Mesothelial cell of epicardium (in vitro differentiated cells): Measurements from ENCODE around the gene FMNL2. TPM values are rescaled to one million over a fixed set of nuclear protein-coding genes. Genes with fewer than 3 reads are reported as not detected.

Experiments
- DNase-seq, 2 experiments: peaks; one replicate each; pipeline ENCODE4 v3.0.0; 2021; ENCODE audit warnings: low spot score in 2 of 2; ENCODE audit not compliant: unreplicated experiment in 2 of 2
- H3K27ac Mint-ChIP-seq: 2 replicates; pipeline ENCODE4 v1.8.0; 2021; ENCODE audit warnings: mixed read lengths
- H3K27me3 Mint-ChIP-seq: 2 replicates; pipeline ENCODE4 v1.8.0; 2021; ENCODE audit warnings: low read depth, mixed read lengths
- H3K36me3 Mint-ChIP-seq: 2 replicates; pipeline ENCODE4 v1.8.0; 2021; ENCODE audit warnings: mixed read lengths
- H3K4me1 Mint-ChIP-seq: 2 replicates; pipeline ENCODE4 v1.8.0; 2021; ENCODE audit warnings: mixed read lengths
- H3K4me3 Mint-ChIP-seq: 2 replicates; pipeline ENCODE4 v1.8.0; 2021; ENCODE audit warnings: mild to moderate bottlenecking, moderate library complexity, mixed read lengths
- H3K9me3 Mint-ChIP-seq: 2 replicates; pipeline ENCODE4 v1.8.0; 2021; ENCODE audit warnings: mixed read lengths
- total RNA-seq: library from RNA; stranded (reverse); gene quantifications from 3 replicates; pipeline ENCODE4 v1.2.1, GENCODE V29; 2021
- TF ChIP-seq, protein P1 (sequence below): fragments of 200-600 bp; sonication (generic); IDR thresholded peaks from one replicate; pipeline ENCODE4 v1.5.0; 2021; ENCODE audit warnings: antibody characterized with exemption; ENCODE audit not compliant: unreplicated experiment

FMNL2 gene
- total RNA-seq, 1 donor from 2014 or later, result 52.6 TPM

DNA sequence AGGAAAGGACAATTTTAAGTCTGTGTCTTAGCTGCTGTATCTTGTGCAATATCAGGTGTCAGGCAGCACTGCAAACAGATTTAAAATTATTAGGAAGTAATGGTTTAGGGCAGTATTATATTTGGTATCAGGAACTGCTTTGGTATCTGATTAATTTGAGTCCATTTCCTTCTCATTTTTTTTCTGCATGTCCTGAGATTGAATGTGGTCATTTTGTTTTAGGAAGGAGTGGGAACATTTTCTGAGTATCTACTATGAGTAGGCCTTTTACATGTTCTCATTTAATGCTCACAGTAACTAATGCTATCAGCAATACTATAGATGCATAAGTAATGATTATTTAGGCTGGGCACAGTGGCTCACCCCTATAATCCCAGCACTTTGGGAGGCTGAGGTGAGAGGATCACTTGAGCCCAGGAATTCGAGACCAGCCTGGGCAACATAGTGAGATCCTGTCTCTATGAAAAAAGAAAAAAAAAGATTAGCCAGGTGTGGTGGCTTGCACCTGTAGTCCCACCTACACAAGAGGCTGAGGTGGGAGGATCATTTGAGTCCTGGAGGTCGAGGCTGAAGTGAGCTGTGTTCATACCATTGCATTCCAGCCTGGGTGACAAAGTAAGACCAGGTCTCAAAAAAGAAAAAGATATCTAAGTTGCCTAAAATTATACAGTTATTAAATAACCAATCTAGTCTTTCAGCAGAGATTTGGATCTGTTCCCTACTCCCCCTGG is 4.7 kb downstream of the FMNL2 start:
- H3K36me3 Mint-ChIP-seq, result peaks cover 9% of the 10 kb centered on the region
- no peaks in the 10 kb centered on the region for H3K9me3 Mint-ChIP-seq
- TF ChIP-seq, protein P1, sequence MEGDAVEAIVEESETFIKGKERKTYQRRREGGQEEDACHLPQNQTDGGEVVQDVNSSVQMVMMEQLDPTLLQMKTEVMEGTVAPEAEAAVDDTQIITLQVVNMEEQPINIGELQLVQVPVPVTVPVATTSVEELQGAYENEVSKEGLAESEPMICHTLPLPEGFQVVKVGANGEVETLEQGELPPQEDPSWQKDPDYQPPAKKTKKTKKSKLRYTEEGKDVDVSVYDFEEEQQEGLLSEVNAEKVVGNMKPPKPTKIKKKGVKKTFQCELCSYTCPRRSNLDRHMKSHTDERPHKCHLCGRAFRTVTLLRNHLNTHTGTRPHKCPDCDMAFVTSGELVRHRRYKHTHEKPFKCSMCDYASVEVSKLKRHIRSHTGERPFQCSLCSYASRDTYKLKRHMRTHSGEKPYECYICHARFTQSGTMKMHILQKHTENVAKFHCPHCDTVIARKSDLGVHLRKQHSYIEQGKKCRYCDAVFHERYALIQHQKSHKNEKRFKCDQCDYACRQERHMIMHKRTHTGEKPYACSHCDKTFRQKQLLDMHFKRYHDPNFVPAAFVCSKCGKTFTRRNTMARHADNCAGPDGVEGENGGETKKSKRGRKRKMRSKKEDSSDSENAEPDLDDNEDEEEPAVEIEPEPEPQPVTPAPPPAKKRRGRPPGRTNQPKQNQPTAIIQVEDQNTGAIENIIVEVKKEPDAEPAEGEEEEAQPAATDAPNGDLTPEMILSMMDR, result no peak
- no peaks in the 10 kb centered on the region for H3K27me3 Mint-ChIP-seq
- H3K27ac Mint-ChIP-seq, result no peak overlapping the region
- H3K4me3 Mint-ChIP-seq, result no peak overlapping the region
- H3K4me1 Mint-ChIP-seq, result peaks cover 43% of the 10 kb centered on the region
- no peak for DNase-seq

DNA sequence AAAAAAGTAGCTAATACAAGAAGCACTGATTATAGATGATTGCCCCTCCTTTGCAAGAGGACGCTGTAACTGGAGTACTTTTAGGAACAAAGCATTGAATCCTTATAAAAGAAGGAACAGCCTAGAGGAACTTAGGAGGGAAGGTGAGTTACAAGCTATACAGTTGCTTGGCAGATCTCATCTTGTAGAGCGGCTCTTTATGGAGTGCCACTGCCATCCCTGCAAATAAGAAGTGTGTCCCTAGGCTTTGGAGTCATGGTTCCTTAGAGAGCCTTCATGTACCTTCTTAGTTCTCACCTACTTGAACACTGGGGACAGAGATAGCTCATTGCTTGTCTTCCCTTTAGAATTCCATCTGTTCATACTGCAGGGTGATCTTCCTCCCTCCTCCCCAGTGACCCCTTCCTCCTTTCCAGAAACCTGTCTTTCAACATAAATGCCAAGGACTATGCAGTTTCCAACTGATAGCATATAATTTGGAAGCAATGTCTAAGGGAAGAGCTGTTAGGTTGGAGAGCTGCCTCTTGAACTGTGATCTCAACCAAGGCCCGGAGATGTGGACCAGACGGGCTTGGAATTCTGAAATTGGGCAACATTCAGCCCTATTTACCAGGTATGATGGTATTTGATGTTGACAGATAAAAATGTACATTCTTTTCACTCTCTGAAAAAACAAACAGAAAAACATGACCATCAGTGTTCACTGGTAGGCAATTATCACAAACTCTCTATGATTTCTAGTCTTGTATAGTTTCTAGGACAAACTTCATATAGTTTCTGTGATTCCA is 7.5 kb downstream of the FMNL2 start:
- Mint-ChIP-seq H3K4me1 (peaks cover 30% of the 10 kb centered on the region), H3K36me3 (peaks cover 9% of the 10 kb centered on the region), H3K4me3 (no peak overlapping the region), H3K27ac (no peak overlapping the region), H3K9me3 (no peaks in the 10 kb centered on the region), H3K27me3 (no peaks in the 10 kb centered on the region)
- TF ChIP-seq, protein P1, result no peak
- no peak for DNase-seq

DNA sequence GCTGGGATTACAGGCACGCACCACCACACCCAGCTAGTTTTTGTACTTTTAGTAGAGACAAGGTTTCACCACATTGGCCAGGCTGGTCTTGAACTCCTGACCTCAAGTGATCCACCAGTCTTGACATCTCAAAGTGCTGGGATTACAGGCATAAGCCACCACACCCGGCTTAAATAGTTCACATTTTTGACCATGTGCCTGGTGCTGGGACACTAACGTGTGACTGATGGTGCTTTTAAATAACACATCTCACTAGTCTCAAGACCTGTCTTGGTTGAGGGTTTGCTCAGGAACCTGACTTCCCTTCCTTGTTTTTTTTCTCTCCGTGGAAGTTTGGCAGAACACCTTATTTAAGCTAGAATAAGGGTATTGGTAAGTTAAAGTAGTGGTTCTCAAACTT is 8.5 kb downstream of the FMNL2 start:
- Mint-ChIP-seq H3K4me1 (peaks cover 21% of the 10 kb centered on the region), H3K9me3 (no peaks in the 10 kb centered on the region), H3K27ac (no peak overlapping the region), H3K4me3 (no peak overlapping the region), H3K27me3 (no peaks in the 10 kb centered on the region), H3K36me3 (peaks cover 10% of the 10 kb centered on the region)
- TF ChIP-seq, protein P1, result no peak
- no peak for DNase-seq

DNA sequence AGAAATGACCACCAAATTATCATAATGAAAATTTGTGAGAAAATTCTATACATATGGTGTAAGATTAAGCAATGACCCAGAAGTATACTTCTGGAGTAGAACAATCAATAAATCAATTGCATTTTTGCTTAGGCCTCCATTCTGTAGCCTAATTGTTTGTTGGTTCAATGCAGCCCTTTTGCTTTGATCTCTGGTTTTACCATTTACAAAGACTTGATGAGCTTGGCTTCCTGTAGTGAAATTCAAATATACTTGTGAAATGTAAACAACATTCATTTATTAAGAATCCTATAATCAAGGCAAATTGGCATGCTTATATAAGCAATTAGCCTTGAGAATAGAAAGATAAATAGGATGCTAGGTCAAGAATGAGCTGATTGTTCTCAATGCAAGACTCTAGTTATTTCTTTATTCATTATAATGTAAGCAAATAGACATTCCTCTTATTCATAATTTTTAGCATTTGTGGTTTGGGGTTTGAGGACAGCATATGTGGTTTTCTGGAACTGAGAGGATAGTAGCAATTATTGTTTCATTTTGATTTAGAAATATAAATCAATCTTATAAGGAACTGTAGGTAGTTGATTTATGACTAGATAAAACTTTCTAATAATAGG is 9.7 kb downstream of the FMNL2 start:
- Mint-ChIP-seq H3K36me3 (peaks cover 12% of the 10 kb centered on the region), H3K4me1 (peaks cover 13% of the 10 kb centered on the region), H3K27ac (no peak overlapping the region), H3K4me3 (no peak overlapping the region), H3K27me3 (no peaks in the 10 kb centered on the region), H3K9me3 (no peaks in the 10 kb centered on the region)
- TF ChIP-seq, protein P1, result no peak
- DNase-seq, result no peak

DNA sequence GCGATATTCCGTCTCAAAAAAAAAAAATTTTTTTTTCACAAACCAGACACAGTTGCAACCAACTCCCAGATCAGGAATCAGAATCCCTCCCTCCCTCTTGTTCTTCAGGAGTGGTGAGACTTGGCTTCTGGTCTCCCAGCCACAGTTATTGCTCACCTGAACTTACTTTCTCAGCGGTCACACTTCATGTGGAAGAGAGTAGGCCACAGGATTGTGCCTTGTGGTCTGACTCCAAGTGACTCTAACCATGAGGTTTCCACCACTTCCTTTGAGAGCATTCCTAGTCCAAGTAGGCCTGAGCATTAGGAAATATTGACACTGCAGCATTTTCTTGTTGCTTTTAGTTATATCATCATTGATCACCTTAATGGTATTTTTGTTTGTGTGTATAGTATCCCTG is 12.1 kb downstream of the FMNL2 start:
- Mint-ChIP-seq H3K27me3 (no peaks in the 10 kb centered on the region), H3K36me3 (peaks cover 14% of the 10 kb centered on the region), H3K4me1 (peaks cover 4% of the 10 kb centered on the region), H3K9me3 (peaks cover 3% of the 10 kb centered on the region), H3K27ac (no peak overlapping the region), H3K4me3 (no peak overlapping the region)
- no peak for DNase-seq
- TF ChIP-seq, protein P1, result no peak
